Activated naive CD8-positive, alpha-beta T cell treated with anti-CD3 and anti-CD28 coated beads, Interleukin-2, amount 50 U/mL, for 24 hours (primary cell): ENCODE results near the gene MYBPH.

Source experiments
- ATAC-seq: fragments of 150-1000 bp; cut with Tn5 transposase; one replicate; pipeline ENCODE4 v1.10.0; 2021
- DNase-seq: peaks from one replicate; pipeline ENCODE4 v3.0.0; 2021
- H3K27ac Mint-ChIP-seq: one replicate; pipeline ENCODE4 v1.8.0; 2021; ENCODE audit warnings: mild to moderate bottlenecking, mixed read lengths
- H3K27me3 Mint-ChIP-seq: one replicate; pipeline ENCODE4 v1.8.0; 2021; ENCODE audit warnings: mixed read lengths
- H3K36me3 Mint-ChIP-seq: one replicate; pipeline ENCODE4 v1.8.0; 2021; ENCODE audit warnings: low read depth, mixed read lengths
- H3K4me1 Mint-ChIP-seq: one replicate; pipeline ENCODE4 v1.8.0; 2021; ENCODE audit warnings: mixed read lengths
- H3K4me3 Mint-ChIP-seq: one replicate; pipeline ENCODE4 v1.8.0; 2021; ENCODE audit warnings: mild to moderate bottlenecking, moderate library complexity, mixed read lengths
- H3K9me3 Mint-ChIP-seq: one replicate; pipeline ENCODE4 v1.8.0; 2021; ENCODE audit warnings: mixed read lengths

The MYBPH gene

DNA sequence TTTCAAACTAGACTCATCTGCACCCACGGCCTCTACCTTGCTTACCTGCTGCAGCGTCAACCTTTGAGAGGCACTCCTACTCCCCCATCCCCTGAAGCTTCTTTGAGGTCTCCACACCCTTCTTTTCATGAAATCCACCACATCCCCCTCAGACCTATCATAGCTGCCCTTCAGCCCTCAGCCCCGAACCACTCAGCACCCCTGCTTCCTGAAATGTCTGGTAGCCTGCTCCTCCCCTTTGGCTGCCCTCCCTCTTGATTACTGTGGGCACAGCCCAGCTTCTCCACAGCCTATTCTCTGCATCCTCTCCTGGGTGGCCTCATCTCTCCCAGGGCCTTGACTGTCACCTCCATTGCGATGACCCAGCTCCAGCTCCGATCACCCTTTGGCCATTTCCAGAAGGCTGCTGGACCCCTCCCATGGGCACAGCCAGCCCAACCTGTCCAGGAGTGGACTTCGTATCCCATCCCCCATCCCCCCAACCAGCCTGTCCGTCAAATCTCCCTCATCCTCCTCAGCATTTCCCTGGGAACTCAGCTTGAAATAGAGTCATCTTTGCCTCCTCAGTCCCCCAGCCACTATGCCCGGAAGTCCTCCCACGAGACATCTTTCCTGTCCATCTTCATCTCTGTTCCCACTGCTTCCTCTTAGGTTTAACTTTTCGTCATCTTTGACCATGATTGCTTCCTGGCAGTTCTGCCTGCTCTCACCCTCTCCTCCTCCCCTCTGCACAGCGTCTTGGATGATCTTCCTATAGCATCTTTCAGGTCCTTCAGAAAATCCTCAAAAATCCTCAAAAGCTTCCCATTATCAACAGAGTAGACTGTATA lies 54.2 kb downstream of the MYBPH start:
- no peak overlapping the region for H3K4me3 Mint-ChIP-seq
- no peaks in the 10 kb centered on the region for H3K36me3 Mint-ChIP-seq
- no peaks in the 10 kb centered on the region for H3K9me3 Mint-ChIP-seq
- DNase-seq, result no peak
- H3K4me1 Mint-ChIP-seq, result peaks cover 3% of the 10 kb centered on the region
- no peak overlapping the region for H3K27ac Mint-ChIP-seq
- H3K27me3 Mint-ChIP-seq, result peaks cover 54% of the 10 kb centered on the region
- no peak for ATAC-seq

DNA sequence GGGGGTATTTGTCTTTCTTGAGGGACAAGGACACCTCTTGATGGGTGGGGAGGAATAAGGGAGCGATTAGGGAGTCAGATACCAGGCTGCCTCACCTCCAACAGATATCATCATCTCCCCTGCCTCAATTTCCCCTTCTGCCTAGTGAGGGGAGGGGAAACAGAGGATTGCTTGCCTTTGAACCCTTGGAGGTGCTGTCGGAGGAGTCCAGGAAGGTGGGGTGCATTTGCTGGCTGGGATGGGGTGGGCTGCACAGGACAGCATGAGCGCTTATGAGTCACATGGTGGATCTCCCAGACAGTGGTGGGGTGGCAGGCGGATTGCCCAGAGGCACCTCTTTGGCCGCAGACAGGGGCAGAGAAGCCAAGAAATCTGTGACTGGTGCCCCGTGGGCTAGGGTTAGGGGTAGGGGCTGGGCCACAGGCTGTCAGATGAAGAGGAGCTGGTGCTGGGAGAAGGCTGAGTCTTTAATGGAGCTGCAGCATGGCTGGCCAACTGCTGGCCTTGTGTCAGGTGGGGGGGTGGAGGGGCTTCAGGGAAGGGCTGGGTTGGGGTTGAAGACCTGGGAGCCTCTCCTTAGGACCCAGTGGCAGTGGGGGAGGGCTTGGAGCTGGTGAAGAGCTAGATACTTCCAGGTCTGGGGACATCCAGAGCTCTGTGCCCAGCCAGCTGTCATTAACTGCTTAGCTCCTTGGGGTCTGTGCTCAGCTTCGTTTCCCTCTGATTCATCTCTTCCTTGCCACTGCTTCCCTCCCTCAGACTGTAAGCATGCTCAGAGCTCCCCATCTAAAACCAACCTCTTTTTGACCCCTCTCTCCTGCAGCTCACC lies 55.1 kb downstream of the MYBPH start:
- Mint-ChIP-seq H3K27me3 (peaks cover 52% of the 10 kb centered on the region), H3K27ac (no peak overlapping the region), H3K4me1 (peaks cover 3% of the 10 kb centered on the region), H3K9me3 (no peaks in the 10 kb centered on the region), H3K36me3 (no peaks in the 10 kb centered on the region), H3K4me3 (no peak overlapping the region)
- no peak for DNase-seq
- no peak for ATAC-seq
